GM12873 (cell line): ENCODE measurements around the gene TBX3.
A peak's percentile ranks its signal among the peaks of the same experiment; 100 is the strongest.

ENCODE experiments used
- TF ChIP-seq, protein P1 (sequence below): IDR thresholded peaks from 2 replicates; pipeline ENCODE4 v1.5.1; 2012; ENCODE audit warnings: low read depth, mild to moderate bottlenecking, moderate library complexity, low read length, control low read depth; ENCODE audit not compliant: insufficient read depth; ENCODE audit errors: missing control alignments

The TBX3 gene

DNA sequence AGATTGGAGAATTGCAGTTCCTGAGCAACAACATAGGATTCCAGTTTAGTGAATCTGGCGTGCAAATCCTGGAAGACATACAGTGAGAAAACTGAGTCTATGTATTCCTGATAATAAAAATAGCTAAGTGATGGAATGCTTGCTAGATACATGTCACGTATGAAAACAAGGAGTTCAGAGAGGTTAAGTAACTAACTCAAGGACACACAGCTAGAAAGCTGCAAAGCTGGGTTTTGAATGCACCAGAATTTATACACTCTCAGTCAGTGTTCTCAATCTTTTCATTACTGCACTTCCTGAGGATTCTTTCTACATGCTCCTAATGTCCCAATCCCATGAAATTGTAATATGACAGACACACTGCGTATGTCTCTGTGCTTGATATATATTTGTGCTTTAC, 35.3 kb downstream of the TBX3 start:
- TF ChIP-seq, protein P1, sequence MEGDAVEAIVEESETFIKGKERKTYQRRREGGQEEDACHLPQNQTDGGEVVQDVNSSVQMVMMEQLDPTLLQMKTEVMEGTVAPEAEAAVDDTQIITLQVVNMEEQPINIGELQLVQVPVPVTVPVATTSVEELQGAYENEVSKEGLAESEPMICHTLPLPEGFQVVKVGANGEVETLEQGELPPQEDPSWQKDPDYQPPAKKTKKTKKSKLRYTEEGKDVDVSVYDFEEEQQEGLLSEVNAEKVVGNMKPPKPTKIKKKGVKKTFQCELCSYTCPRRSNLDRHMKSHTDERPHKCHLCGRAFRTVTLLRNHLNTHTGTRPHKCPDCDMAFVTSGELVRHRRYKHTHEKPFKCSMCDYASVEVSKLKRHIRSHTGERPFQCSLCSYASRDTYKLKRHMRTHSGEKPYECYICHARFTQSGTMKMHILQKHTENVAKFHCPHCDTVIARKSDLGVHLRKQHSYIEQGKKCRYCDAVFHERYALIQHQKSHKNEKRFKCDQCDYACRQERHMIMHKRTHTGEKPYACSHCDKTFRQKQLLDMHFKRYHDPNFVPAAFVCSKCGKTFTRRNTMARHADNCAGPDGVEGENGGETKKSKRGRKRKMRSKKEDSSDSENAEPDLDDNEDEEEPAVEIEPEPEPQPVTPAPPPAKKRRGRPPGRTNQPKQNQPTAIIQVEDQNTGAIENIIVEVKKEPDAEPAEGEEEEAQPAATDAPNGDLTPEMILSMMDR: no peak

DNA sequence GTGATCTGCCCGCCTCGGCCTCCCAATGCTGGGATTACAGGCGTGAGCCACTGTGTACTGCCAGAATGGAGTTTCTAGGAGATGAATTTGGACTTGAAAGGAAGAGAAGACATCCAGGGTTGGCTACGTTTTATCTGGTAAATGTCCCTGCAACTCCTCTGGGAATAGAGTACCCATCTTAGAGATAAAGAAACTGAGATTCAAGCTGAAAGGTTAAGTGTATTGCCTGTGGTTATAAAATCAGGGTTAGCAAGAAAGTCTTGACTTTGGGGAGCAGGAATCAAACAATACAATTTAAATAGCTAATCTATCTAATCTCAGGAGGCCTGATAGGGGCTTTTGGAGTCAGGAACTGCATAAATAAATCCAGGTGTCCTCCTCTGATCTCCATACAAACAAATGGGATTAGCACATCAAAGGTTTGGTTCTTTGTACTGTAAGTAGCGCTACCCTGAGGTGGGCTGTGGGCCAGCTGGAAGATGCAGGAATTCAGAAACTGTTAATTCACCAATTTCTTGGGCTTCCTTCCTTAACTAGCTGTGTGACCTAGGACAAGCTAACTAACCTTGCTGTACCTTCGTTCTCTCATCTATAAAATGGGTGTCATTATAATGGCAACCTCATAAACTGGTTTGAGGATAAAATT, 45.1 kb downstream of the TBX3 start:
- TF ChIP-seq, protein P1: no peak

GRCh38 chr12:114636723-114637480, 47.1 kb downstream of the TBX3 start:
- TF ChIP-seq, protein P1: peak; percentile 14

GRCh38 chr12:114631242-114631641, 52.7 kb downstream of the TBX3 start:
- TF ChIP-seq, protein P1: no peak

DNA sequence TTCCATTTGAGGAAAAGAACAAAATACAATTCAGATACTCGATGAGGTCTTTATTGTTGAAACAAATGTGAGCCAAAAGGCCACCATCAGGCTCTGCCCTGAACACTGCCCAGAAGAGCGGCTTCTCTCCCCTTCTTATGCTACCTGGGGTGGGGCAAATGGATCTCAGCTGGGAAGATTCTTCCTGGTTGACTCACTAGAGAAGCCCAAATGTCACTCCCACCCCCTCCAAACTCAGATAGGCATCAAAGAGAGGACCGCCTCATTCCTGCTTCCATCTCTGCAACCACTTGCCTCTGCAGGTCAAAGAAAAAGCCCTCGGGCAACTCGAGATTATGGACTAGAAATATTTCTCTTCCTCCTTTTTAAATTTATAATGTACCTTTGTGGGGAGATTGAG, 55.8 kb downstream of the TBX3 start:
- TF ChIP-seq, protein P1: no peak

DNA sequence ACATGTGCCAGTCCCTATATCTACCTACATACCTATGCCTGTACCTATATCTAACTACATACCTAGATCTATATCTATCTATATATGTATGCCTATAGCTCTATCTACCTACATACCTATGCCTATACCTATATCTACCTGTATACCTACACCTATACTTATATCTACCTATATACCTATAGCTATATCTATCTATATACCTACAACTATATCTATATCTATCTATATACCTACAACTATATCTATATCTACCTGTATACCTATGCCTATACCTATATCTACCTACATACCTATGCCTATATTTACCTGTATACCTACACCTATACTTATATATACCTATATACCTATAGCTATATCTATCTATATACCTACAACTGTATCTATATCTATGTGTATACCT, 56.6 kb downstream of the TBX3 start:
- TF ChIP-seq, protein P1: no peak

- TF ChIP-seq, protein P1: peak; percentile 83
Observed at GRCh38 chr12:114625294-114625851, 58.6 kb downstream of the TBX3 start.
